Measurements from ENCODE around the gene PYGO2.
"Not testable (repeated sequence)": the region's sequence is repeated elsewhere in the genome, so short reads cannot be mapped to it uniquely, and the experiment has no call there.

Gene PYGO2

DNA sequence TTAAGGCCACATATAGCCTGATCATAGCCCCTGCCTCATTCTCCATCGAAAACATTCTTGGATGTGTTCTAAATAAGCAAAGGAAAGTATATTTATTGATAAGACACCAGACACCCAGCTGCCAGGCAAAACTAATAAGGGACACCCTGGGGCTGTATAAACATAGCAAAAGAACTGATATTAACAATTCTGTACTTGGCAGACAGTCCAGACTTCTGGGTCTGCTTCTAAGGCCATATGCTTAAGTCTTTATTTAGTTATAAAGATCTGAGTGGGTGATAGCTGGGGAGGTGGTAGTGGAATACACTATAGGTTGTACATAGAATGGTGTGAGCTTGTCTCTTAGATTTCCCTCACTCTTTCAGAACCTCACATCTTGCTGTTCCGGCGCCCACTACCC is 16.8 kb upstream of the PYGO2 start:
- DNase-seq: no peak

DNA sequence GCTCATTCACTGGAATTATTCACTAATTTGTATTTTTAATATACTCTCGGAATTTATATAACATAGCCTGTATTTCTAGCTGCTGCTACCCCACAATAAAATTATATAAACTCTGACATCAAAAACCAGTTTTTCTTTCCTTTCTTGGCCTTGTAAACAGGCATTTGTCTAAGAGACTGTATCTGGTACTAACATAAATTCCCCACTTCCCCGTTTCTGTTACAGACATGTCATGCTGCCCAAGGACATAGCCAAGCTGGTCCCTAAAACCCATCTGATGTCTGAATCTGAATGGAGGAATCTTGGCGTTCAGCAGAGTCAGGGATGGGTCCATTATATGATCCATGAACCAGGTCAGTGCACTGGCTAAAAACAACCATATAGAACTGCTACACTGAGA is 16.2 kb upstream of the PYGO2 start:
- DNase-seq: not testable (repeated sequence)

GRCh38 chr1:154975409-154976059 is 14.0 kb upstream of the PYGO2 start:
- DNase-seq: peak in 1 of 2 experiments; percentile 44

GRCh38 chr1:154974808-154975408 is 13.3 kb upstream of the PYGO2 start:
- peak; percentile 99 for DNase-seq

DNA sequence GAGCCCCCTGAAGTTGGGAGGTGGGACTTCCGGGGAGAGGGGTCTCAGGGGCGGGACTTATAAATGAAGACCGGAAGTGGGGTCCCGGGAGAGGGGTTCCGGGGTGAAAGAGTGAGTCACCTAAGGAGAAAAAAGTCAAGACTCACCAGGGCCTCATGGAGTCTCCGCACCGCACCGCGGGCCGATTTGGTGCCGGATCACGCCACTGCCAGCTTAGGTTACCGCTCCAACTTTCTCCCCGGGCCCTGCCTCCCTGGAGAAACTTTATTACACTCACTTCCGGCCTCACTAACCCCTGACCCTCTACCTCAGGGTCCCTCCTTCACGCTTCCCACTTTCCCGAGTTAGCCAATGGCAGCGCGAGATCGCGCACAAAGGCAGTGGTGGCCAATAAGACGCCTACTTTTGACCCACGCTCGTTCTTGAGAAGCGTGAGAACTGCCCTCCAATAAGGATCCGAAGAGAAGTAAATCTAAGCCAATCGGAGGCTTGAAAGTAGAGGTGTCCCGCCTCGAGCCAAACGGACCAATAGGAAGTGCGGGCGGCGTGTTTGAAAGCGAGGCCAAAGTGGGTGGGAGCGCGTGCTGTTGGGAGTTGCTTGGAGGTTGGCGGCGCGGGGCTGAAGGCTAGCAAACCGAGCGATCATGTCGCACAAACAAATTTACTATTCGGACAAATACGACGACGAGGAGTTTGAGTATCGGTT is 12.7 kb upstream of the PYGO2 start, which contains the start of gene CKS1B:
Gene CKS1B (plus strand): TSS at position 580 of the 706 bp plus-strand sequence. CDS start 65 bp downstream, at position 645.
- DNase-seq: peak; percentile 100

DNA sequence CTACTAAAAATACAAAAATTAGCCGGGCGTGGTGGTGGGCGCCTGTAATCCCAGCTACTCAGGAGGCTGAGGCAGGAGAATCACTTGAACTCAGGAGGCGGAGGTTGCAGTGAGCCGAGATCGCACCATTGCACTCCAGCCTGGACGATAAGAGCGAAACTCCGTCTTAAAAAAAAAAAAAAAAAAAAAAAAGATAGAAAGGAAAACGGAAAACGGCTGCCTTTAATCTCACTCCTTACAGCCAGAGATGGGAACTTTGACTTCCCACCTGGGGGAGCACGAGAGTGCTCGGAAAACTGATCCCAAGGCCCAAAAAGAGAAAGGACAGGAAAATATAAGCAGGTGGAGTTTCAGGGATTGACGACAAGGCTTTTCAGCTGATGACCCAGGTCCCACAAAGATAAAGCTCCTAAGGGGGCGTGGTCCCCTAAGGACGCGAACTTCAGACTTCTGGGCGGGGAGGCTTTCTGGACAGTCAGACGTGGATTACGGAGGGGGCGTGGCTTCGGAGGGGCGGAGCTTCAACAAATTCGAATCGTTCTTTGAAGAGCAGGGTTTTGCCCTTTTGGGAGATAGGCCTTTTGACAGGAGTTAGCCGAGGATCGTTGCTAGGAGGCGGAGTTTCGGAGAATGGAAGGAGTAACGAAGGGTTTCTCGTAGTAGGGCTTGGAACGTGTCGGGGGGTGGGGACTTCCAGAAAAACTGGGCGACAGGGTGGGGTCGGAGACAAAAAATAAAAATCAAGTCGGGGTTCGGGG is 11.9 kb upstream of the PYGO2 start:
- peak; percentile 95 to 99 for DNase-seq

DNA sequence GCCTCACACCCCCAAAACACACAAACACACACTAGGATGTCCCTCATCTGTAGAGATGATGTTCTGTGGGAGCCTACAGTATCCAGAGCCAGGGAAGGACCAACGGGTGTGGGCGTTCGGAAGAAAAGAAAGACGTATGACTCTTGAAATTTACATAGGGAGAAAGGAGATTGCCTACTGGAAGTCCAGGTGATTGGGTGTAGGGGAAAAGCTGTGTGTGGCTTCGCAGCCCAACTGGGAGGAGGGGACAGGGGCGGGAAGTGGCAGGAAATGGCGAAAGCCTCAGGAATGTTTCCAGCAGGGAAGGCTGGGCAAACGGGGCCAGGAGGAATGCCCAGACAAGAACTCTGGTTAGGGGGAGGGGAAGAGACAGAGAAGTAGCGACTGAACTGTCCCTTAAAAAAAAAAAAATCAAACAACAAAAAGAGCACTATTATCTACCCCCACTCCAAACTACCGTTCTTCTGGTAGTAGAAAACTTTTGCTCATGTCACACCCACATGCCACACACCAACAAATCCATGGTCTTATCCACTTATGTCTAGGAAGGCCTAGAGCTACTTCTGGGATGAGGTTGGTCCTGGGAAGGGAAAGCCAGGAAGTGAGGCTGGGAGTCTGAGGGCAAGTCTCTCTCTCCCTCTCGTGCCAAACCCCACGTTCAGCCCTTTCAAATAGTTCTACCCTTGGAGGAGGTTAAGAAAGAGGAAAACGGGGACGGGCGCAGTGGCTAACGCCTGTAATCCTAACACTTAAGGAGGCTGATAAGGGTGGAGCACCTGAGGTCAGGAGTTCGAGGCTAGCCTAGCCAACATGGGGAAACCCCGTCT is 11.1 kb upstream of the PYGO2 start:
- peak; percentile 32 to 74 for DNase-seq

DNA sequence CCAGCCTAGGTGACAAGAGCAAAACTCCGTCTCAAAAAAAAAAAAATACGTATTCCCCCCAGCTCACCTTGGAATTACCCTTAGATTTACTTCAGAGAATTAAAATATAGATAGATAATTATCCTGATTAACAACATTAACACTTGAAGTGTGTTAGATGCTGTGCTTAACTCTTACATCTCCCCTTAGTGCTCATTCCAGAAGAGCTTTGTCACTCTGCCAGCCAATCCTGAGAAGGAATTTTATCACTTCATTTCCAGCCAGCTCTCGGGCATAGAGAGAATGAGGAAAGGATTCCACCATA is 10.6 kb upstream of the PYGO2 start:
- no peak for DNase-seq

GRCh38 chr1:154971341-154971998 is 9.9 kb upstream of the PYGO2 start:
- DNase-seq: peak; percentile 70 to 75

DNA sequence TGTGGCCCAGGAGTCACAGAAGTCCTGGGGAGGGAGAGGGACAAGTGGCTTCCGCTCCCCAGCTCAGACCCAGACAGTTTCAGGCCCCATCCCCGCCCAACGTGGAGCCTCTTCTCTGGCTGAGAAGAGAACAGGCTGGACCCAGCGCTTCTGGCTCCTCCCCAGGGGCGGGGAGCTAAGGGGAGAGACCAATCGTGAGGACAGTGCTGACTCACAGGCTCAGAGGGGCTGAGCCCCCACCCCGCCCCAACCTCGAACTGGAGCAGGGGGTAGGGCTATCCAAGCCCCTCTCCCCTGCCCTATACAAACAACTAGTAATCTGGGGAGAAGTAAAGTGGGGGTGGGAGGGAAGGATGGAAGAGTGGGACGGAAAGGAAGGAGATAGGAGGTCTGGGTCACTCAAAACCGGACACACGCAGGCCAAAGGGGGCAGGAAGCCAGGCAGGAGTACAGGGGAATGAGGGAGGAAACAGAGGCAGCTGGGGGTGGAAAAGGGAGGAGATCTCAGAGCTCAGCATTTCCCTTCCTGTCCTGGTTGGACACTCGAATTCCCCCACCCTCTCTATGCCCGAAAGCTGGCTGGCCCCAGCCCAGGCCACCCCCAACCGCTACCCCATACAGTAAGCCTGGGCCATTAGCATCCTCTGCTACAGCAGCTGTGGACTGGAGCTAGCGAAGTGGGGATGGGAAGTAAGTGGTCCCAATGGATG is 9.2 kb upstream of the PYGO2 start, which contains the start of gene SHC1:
Gene SHC1 (minus strand): TSS at position 117 of the 710 bp plus-strand sequence. CDS start 221 bp downstream, outside the sequence.
- peak; percentile 96 to 97 for DNase-seq

GRCh38 chr1:154969860-154970452 is 8.4 kb upstream of the PYGO2 start:
- DNase-seq: no peak

- no peak for DNase-seq
Measured at GRCh38 chr1:154969246-154969645, 7.7 kb upstream of the PYGO2 start.

GRCh38 chr1:154968731-154969130 is 7.1 kb upstream of the PYGO2 start:
- DNase-seq: no peak

- no peak for DNase-seq
Measured at GRCh38 chr1:154967331-154967950, 5.9 kb upstream of the PYGO2 start.

DNA sequence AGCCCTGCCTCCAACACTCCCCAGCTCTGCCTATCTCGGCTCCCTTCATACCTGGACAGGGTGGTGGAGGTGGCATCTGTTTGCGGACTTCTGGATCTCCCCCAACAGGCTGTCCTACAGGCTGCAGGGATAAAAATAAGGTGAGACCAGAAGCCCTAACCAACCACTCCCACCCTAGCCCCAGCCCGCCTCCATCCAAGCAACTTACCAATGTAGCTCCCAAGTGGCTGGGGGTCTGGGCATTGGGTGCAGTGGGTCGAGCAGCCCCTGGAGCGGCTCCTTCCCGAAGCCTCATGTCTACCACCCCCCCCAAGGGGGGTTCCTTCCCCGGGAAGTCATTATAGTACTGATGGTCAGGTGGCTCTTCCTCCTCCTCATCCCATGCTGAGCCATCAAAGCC is 4.5 kb upstream of the PYGO2 start:
- DNase-seq: no peak

DNA sequence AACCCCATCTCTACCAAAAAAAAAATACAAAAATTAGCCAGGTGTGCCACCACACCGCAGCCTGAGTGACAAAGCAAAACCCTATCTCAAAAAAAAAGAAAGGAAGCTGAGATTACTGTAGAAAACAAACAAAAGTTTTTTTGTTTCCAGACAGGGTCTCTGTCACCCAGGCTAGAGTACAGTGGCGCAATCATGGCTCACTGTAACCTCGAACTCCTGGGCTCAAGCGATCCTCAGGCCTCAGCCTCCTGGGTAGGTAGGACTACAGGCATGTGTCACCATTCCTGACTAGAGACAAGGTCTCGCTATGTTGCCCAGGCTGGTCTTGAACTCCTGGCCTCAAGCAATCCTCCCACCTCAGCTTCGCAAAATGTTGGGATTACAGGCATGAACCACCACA is 2.8 kb upstream of the PYGO2 start:
- no peak for DNase-seq

DNA sequence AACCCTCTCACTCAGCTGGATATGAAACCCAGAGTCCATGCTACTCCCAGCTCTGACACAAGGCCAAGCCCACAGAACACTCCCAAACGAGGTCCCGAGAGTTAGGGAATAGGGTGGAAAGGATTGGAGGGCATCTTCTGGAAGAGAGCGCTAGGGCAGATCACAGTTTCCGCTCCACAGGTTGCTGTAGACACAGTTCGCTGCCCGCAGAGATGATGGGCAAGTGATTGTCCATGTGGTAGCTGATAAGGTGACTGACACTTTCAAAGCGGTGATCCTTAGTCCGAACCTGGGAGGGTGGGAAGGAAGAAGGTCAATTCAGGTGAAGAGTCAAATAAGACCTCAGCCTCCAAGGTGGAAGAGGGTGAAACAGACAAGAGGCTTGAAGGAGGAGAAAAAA is 2.1 kb upstream of the PYGO2 start:
- DNase-seq: no peak

GRCh38 chr1:154962795-154963330 is 1.3 kb upstream of the PYGO2 start:
- no peak for DNase-seq

- DNase-seq: peak in 1 of 2 experiments; percentile 27
Measured at GRCh38 chr1:154962156-154962749, 671 bp upstream of the PYGO2 start.

Measured in SHP77 (cell line).